Breast epithelium (tissue), 3 donors: ENCODE results near the gene APOL1.
"Not testable (repeated sequence)": the region's sequence is repeated elsewhere in the genome, so short reads cannot be mapped to it uniquely, and the experiment has no call there.

ENCODE experiments used
- POLR2AphosphoS5 ChIP-seq, 3 donors: sonication (generic); formaldehyde crosslinking; IDR thresholded peaks; one replicate each; pipeline ENCODE4 v1.6.1; 2017; ENCODE audit warnings: antibody characterized with exemption in 3 of 3
- TF ChIP-seq, protein P1 (sequence below), 3 donors: fragments of 450-650 bp; IDR thresholded peaks; one replicate each; pipeline ENCODE4 v1.5.1; 2016 to 2017; ENCODE audit warnings: antibody characterized with exemption in 3 of 3, mild to moderate bottlenecking in 3 of 3, moderate library complexity in 3 of 3

DNA sequence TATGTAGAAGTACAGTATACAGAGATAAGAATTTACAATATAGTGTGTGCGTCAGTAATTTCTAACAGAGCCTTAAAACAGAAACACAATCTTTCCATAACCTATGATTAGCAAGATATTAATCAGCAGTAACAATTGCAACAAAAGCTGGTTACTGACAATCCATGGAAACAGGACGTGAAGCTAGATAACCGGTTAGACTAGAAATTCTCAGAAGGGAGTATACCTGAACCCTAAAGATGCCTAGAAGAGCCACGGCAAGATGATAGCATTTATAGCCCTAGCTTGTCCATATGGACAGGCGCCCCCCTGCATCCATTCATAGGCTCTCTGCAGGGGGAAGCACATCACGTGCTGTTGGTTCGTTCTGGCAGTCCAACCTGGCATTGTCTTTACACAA, 49.5 kb upstream of the APOL1 start:
- TF ChIP-seq, protein P1, sequence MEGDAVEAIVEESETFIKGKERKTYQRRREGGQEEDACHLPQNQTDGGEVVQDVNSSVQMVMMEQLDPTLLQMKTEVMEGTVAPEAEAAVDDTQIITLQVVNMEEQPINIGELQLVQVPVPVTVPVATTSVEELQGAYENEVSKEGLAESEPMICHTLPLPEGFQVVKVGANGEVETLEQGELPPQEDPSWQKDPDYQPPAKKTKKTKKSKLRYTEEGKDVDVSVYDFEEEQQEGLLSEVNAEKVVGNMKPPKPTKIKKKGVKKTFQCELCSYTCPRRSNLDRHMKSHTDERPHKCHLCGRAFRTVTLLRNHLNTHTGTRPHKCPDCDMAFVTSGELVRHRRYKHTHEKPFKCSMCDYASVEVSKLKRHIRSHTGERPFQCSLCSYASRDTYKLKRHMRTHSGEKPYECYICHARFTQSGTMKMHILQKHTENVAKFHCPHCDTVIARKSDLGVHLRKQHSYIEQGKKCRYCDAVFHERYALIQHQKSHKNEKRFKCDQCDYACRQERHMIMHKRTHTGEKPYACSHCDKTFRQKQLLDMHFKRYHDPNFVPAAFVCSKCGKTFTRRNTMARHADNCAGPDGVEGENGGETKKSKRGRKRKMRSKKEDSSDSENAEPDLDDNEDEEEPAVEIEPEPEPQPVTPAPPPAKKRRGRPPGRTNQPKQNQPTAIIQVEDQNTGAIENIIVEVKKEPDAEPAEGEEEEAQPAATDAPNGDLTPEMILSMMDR (IDR thresholded peaks at IDR 0.05) = not testable (repeated sequence)
- TF ChIP-seq POLR2AphosphoS5 (IDR thresholded peaks at IDR 0.05) = not testable (repeated sequence)
